Right renal cortex interstitium (tissue), 3 donors: ENCODE measurements around the gene NACA2. TPM values are rescaled to one million over a fixed set of nuclear protein-coding genes. Genes with fewer than 3 reads are reported as not detected.
A peak's percentile ranks its signal among the peaks of the same experiment; 100 is the strongest.
"Not testable (repeated sequence)": the region's sequence is repeated elsewhere in the genome, so short reads cannot be mapped to it uniquely, and the experiment has no call there.

Source experiments
- DNase-seq, 3 donors: peaks; one replicate each; pipeline ENCODE4 v3.0.0-alpha.2; 2013; ENCODE audit warnings: low read depth in 3 of 3, low spot score in 2 of 3
- polyA plus RNA-seq, 3 donors: library from polyadenylated mRNA; unstranded; fragments of 120-200 nt; gene quantifications; one replicate each; pipeline ENCODE4 v1.2.1, GENCODE V29; 2013; ENCODE audit not compliant: insufficient read length in 3 of 3

NACA2 gene
- polyA plus RNA-seq, 3 donors, result 2.4 to 3.4 (median 2.9) TPM

DNA sequence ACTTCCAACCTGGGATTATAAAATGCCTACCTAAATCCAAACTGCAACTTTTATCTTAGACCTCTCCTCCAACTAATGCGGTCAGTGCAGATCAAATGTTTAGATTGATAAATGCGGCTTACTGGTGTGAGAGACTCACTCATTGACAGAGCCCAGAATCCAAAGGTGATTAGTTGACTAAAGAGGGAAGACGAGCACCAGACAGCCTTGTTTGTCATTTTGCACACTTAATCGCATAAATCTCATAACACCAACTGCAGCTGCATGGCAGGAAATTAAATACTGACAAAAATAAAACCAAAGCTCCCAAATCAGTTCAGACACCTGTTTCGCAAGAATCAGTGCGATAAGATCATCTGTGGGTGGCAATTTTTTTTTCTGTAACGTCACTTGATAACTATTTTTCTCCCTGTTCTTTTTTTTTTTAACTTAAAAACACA is 35.9 kb downstream of the NACA2 start:
- no peak for DNase-seq

- no peak for DNase-seq
These were observed 36.8 kb downstream of the NACA2 start for GRCh38 chr17:61554209-61554608.

DNA sequence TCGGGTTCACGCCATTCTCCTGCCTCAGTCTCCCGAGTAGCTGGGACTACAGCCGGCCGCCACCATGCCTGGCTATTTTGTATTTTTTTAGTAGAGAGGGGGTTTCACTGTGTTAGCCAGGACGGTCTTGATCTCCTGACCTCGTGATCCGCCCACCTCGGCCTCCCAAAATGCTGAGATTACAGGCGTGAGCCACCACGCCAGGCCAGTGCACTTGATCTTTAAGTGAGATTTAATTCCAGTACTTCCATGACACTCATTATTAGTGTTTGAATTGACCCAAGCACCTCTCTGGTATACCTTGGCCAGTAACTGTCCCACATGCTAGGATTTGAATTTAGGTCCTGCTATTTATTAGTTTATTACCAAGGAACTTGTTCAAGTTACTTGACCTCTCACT is 38.5 kb downstream of the NACA2 start:
- DNase-seq, result not testable (repeated sequence)

DNA sequence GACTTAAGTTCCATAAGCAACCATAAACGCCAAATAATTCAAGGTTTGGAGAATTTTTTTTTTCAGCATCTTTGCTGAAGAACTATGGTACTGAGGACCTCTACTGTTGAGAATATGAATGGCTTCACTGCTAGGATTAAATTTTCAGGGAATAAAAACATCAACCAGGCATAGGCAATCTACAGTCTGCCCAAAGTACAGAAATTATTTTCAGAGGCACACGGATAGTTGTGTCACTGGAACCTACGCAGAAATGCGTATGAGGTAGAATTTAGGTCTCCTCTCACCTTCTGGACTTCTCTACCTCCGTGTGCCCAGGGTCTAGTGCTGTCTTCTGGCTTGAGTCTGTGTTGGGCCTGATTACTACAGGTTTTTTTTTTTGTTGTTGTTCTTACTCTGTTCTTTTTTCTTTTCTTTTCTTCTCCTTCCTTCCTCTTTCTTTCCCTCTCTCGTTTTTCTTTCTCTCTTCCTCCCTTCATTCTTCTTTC is 39.7 kb downstream of the NACA2 start:
- DNase-seq, result peak in 2 of 3 donors; percentile 23 to 40

DNA sequence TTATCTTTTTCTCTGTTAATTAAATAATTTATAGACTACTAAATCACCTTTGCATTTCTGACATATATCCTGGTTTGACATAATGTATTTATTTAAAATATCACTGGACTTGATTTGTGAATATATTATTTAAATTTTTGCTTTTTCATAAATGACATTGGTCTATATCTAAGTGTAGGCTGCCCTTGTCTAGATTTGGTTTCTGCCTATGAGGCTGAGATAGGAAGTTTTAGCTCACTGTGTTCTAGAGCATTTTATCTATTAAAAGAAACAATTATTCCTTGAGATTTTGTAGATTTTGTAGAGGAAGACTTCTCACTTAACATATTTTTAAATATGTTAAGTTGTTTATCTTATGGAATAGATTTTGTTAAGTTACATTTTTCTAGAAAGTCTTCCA is 43.9 kb downstream of the NACA2 start:
- no peak for DNase-seq

DNA sequence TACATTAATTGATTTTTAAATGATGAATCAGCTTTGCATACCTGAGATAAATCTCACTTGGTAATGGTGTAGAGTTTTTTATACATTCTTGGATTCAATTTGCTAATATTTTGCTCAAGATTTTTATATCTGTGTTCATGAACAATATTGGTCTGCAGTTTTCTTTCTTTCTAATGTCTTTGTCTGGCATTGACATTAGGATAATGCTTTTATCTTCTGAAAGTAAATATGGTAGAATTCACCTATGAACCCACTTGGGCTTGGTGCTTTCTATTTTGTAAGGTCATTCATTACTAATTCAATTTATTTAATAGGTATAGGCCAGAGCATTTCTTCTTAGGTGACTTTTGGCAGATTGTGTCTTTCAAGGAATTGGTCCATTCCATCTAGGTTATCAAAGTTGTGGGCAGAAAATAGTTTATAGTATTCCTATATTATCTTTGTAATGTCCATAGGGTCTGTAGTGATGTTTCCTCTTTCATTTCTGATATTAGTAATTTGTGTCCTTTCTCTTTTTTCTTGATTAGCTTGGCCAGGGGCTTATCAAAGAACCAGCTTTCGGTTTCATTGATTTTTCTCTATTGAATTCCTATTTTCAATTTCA is 45.6 kb downstream of the NACA2 start:
- no peak for DNase-seq

GRCh38 chr17:61543786-61544415 is 47.1 kb downstream of the NACA2 start:
- no peak for DNase-seq

DNA sequence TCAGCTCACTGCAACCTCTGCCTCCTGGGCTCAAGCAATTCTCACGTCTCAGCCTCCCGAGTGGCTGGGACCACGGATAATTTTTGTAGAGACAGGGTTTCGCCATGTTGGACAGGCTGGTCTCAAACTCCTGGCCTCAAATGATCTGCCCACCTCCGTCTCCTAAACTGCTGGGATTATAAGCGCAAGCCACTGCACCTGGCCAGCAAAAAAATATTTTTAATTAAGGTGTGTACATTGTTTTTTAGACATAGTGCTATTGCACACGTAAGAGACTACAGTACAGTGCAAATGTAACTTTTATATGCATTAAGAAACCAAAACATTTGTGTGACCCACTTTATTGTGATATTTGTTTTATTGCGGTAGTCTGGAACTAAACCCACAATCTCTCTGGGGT is 49.0 kb downstream of the NACA2 start:
- DNase-seq, result no peak

DNA sequence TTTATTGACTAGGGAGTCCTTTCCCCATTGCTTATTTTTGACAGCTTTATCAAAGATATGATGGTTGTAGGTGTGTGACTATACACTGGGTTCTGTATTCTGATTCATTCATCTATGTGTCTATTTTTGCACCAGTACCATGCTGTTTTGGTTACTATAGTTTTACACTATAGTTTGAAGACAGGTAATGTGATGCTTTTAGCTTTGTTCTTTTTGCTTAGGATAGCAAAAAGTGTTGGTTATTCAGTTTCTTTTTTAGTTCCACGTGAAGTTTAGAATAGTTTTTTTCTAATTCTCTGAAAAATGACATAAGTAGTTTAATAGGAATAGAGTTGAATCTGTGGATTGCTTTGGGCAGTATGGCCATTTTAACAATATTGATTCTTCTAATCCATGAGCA is 50.1 kb downstream of the NACA2 start:
- DNase-seq, result no peak

Other genes starting within 250 kb of the NACA2 start
- 10 to 100 TPM; 47.8 to 58.3 (median 56.1) TPM for gene TBX2, start 191.4 kb downstream of the NACA2 start, polyA plus RNA-seq
- gene TBX4, start 138.8 kb downstream of the NACA2 start, polyA plus RNA-seq, result under 1 TPM; 0.07 to 0.31 (median 0.26) TPM